CD1c-positive myeloid dendritic cell (primary cell): Measurements from ENCODE around the gene PCP4.

Experiments
- DNase-seq: peaks from one replicate; pipeline ENCODE4 v3.0.0-alpha.2; 2016; ENCODE audit errors: extremely low spot score

PCP4 gene

DNA sequence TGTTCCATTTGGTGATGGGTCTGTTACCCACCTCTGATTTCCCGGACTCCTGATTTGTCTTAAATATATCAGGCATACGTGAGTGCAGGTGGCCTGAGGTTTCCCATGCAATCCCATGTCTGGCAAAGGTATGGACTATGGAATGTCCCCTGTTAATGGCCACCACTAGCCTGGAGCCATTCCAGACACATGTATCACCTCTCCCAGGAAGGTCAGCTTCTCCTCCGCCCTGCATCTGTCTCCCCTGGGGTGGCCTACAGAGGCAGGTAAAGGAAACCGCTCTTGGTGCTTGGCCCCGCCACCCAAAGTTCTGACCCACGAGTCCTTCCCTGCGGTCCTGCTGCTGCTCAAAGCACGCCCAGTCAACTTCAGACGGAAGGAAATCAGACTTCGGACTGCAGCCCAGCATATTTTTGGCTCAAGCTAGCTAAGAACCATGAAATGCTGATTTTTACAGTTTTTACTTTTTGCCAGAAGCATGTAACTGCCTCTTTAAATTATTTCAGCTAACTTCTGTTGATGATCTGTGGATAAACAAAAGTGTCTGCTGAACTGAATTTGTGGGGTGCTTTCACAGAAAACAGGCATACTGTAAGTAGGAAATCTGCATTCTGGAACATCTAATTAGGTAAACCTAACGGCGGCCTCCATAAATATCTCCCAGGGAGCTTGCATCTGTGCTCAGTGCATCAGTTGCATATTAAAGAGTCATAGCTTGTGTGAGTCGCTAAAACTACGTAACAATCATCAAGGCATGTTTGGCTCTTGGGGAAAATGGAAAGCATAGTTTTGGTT, 105.9 kb downstream of the PCP4 start:
- DNase-seq, result no peak

DNA sequence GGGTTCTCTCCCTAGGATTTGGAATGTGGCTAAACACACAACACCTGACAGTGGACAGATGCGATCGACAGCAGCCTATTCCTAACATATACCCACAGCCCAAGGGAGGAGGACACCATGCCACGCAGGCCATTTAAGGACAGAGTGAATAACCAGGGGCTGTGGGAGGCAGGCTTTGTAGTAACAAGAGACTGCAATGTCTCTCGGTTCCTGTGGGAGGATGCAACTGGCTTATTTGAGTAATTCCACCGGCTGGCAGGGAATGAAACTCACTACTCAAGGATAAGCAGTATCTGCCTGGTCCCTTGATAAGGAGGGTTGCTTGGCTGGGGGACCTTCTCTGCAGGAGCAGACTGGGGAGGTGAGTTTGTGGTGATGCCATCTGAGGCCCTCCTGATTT, 109.6 kb downstream of the PCP4 start:
- no peak for DNase-seq
